Activated T-cell treated with anti-CD3 and anti-CD28 coated beads, Interleukin-2, amount 50 U/mL, for 1 hour (primary cell): ENCODE measurements around the gene TMEM186.
"Not testable (repeated sequence)": the region's sequence is repeated elsewhere in the genome, so short reads cannot be mapped to it uniquely, and the experiment has no call there.

Experiments
- DNase-seq: peaks from one replicate; pipeline ENCODE4 v3.0.0-alpha.2; 2020

TMEM186 gene

GRCh38 chr16:8797364-8798173 lies at the start of gene TMEM186, which contains the start of gene PMM2:
Gene TMEM186 (minus strand): TSS chr16:8797639. CDS start chr16:8797614, 25 bp downstream.
Gene PMM2 (plus strand): TSS chr16:8797839. CDS start chr16:8797883, 44 bp downstream.
- DNase-seq, result peak; percentile 90

- no peak for DNase-seq
Measured at GRCh38 chr16:8847145-8847544, 49.7 kb upstream of the TMEM186 start.

- no peak for DNase-seq
Measured at GRCh38 chr16:8846401-8846932, 49.0 kb upstream of the TMEM186 start.

- no peak for DNase-seq
Measured at GRCh38 chr16:8845699-8846298, 48.4 kb upstream of the TMEM186 start.

GRCh38 chr16:8843296-8843695 lies 45.9 kb upstream of the TMEM186 start:
- not testable (repeated sequence) for DNase-seq

GRCh38 chr16:8842016-8842415 lies 44.6 kb upstream of the TMEM186 start:
- DNase-seq, result not testable (repeated sequence)

- DNase-seq, result not testable (repeated sequence)
Measured at GRCh38 chr16:8837594-8837993, 40.2 kb upstream of the TMEM186 start.

- DNase-seq, result not testable (repeated sequence)
Measured at GRCh38 chr16:8836797-8837196, 39.4 kb upstream of the TMEM186 start.

GRCh38 chr16:8832717-8833105 lies 35.3 kb upstream of the TMEM186 start:
- no peak for DNase-seq

GRCh38 chr16:8831871-8832716 lies 34.7 kb upstream of the TMEM186 start:
- DNase-seq, result no peak

- no peak for DNase-seq
Measured at GRCh38 chr16:8831450-8831849, 34.0 kb upstream of the TMEM186 start.

GRCh38 chr16:8828541-8829165 lies 31.2 kb upstream of the TMEM186 start:
- DNase-seq, result no peak

- no peak for DNase-seq
Measured at GRCh38 chr16:8826278-8826879, 28.9 kb upstream of the TMEM186 start.

- DNase-seq, result no peak
Measured at GRCh38 chr16:8822403-8822802, 25.0 kb upstream of the TMEM186 start.

- DNase-seq, result no peak
Measured at GRCh38 chr16:8819411-8820034, 22.1 kb upstream of the TMEM186 start.

- DNase-seq, result no peak
Measured at GRCh38 chr16:8818504-8819270, 21.2 kb upstream of the TMEM186 start.

- DNase-seq, result no peak
Measured at GRCh38 chr16:8816967-8817655, 19.7 kb upstream of the TMEM186 start.

GRCh38 chr16:8814095-8814806 lies 16.8 kb upstream of the TMEM186 start:
- no peak for DNase-seq

GRCh38 chr16:8812162-8812843 lies 14.9 kb upstream of the TMEM186 start:
- no peak for DNase-seq
